Measurements from ENCODE around the gene FLRT2. TPM values are rescaled to one million over a fixed set of nuclear protein-coding genes. Genes with fewer than 3 reads are reported as not detected.

The FLRT2 gene
- total RNA-seq, 2 experiments from 2014 or later, result not detected

DNA sequence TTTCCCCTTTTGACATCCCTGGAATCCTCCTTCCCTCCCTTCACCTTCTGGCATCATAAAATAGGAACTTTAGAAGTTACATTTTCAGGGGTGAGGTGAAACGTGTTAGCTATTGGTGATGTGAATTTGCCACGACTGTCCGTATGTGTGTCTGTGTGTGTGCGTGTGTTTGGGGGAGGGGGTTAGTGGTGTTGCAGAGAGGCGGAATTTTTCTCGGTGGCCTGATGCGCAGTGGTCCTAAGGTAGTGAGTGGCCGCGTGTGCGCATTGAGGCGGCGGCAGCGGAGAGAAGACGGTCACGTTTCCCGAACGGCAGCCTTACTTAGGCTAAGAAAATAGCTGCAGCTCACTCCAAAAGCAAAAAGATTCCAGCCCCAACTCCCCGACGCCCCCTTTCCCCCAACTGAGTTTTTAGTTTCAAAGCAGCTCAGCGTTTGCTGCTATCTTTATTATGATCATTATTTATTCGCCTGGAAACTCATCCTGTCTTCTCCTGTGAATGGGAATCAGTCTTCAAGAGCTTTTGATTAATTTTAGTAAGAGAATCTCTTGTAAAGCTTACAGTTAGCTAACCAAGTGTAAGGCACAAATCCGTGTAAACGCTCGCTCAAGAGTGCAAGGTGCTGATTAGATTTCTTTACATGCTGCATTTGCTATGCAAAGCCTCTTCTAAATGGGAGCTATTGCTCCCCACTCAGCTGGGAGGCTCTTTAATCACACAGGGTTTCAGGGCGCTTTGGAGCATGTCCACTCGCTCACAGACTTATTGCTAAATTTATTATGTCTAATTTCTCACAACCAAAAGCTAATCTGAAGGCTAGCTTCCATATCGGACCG, 4.7 kb downstream of the FLRT2 start:
- H3K36me3 Mint-ChIP-seq, result peaks cover 16% of the 10 kb centered on the region
- peaks cover 57% of the 10 kb centered on the region for H3K27me3 Mint-ChIP-seq
- DNase-seq (no peak), ATAC-seq (no peak)
- no peak overlapping the region for H3K4me3 Mint-ChIP-seq
- H3K4me1 Mint-ChIP-seq, result peaks cover 11% of the 10 kb centered on the region
- H3K27ac Mint-ChIP-seq, result peak overlapping the region; percentile 42
- no peaks in the 10 kb centered on the region for H3K9me3 Mint-ChIP-seq (ENCODE audit: low read depth)
- CTCF ChIA-PET, result no interaction called here

DNA sequence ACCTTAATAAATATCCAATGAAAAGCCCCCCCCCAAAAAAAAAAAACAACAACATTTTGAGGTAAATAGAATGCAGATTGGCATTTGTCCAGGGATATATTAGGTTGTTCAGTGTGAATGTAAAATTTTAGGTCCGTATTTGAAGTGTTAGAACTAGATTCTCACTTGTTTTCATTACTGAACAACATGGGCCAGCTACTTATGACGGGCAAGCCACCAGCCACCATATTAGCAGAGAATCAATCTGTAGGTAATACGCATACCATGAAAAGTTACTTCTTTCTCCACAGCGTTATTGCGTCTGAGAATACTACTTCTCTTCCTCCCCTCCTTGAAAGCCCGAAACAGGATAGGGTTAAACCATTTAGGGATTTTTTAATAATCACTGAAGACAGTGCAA, 5.4 kb downstream of the FLRT2 start:
- Mint-ChIP-seq H3K27me3 (peaks cover 51% of the 10 kb centered on the region), H3K27ac (no peak overlapping the region), H3K36me3 (peaks cover 16% of the 10 kb centered on the region), H3K9me3 (ENCODE audit: low read depth) (no peaks in the 10 kb centered on the region), H3K4me1 (peaks cover 11% of the 10 kb centered on the region), H3K4me3 (no peak overlapping the region)
- DNase-seq, result no peak
- CTCF ChIA-PET, result no interaction called here
- ATAC-seq, result no peak

DNA sequence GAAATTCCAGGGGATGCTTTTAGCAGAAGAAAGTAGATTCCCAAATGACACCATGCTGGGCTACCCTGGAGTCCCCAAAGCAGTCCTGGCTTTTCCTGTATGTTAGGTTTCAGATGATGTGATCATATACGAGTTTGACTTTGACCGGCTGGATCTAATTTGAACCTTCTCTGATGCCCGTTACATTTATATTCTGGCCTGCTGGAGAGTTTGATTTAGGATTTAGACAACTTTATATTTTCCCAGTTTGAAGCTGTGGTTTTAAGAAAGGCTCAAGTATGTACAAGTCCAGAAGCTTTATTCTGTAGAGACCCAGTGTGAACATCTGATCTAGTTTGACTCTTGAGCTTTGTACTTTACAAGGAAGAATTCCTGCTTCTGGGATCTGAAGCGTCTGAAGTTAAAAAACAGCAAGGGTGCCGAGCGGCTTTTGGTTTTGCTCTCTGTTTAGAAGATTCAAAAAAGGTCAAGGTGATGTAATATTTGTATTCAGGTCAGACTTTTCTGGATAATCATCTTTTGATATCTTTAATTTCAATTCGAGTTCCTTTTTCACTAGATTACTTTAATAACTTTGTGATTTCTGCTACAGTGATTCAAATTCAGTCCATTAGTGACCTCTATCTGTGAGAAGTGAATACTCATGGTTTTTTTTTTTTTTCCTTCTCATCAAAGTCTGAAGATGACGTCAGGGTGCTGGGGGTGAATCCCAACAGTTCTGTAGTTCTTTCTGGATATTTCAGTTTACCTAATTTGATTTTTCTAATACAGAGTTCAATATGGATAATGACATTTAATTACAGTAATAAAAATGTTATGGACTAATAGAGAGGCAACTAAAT, 6.3 kb downstream of the FLRT2 start:
- no peak overlapping the region for H3K27ac Mint-ChIP-seq
- no peak overlapping the region for H3K4me3 Mint-ChIP-seq
- H3K9me3 Mint-ChIP-seq (ENCODE audit: low read depth), result no peaks in the 10 kb centered on the region
- peaks cover 42% of the 10 kb centered on the region for H3K27me3 Mint-ChIP-seq
- H3K36me3 Mint-ChIP-seq, result peaks cover 13% of the 10 kb centered on the region
- peaks cover 8% of the 10 kb centered on the region for H3K4me1 Mint-ChIP-seq
- no peak for DNase-seq
- ATAC-seq, result no peak
- CTCF ChIA-PET, result no interaction called here

DNA sequence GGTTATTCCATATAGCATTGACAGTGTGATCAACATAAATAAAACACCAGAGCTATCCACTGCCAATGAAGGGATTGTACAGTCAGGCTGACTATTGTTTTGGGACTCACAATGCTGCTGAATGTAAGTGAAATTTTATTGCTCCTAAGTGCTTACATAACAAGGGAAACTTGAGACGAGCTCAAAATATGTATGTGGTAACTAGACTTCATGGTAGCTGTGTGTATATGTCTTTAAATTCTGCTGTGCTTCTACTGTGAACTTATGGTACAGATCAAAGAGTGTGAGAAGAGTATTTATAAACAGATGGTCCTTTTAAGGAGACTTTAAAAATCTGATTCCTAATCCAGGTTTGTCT, 6.9 kb downstream of the FLRT2 start:
- DNase-seq (no peak), ATAC-seq (no peak)
- Mint-ChIP-seq H3K9me3 (ENCODE audit: low read depth) (no peaks in the 10 kb centered on the region), H3K36me3 (peaks cover 9% of the 10 kb centered on the region), H3K27me3 (peaks cover 36% of the 10 kb centered on the region), H3K4me3 (no peak overlapping the region), H3K4me1 (peaks cover 7% of the 10 kb centered on the region), H3K27ac (no peak overlapping the region)
- CTCF ChIA-PET, result no interaction called here

DNA sequence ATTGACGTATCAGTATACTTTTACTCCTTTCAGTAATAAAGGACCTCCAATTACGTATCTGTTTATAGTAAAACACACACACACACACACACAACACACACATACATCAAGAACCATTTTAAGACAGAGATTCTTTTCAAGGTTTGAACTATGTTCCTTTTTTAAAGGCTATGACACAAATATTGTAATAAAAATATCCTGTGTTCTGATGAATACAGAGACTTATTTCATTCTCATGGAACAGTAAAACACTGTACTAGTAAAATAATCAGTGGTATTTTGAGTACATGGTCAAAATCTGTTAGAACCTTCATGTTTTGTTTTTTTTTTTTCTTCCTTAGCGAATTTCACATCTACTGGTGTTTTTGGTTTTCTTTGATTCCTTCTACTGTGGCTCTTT, 7.6 kb downstream of the FLRT2 start:
- Mint-ChIP-seq H3K4me3 (no peak overlapping the region), H3K4me1 (peaks cover 2% of the 10 kb centered on the region), H3K27me3 (peaks cover 28% of the 10 kb centered on the region), H3K36me3 (peaks cover 4% of the 10 kb centered on the region), H3K9me3 (ENCODE audit: low read depth) (no peaks in the 10 kb centered on the region), H3K27ac (no peak overlapping the region)
- CTCF ChIA-PET, result no interaction called here
- DNase-seq, result no peak
- no peak for ATAC-seq

DNA sequence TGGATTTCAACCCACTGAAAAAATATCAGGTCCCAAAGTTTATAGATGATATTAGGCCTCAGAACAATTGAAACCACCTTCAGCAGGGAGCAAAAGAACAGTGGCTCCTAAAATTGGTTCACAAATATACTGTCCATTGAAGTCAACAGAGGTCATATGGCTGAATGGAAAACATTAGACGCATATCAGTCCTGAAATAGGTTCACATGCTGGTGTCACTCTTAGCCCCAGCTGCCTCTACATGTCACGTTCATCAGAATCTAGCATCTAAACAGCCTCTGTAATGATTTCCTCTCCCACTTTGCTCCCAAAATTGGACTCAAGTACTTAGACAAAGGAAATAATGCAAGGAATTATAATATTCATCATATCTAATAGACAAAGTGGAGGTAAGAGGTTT, 8.7 kb downstream of the FLRT2 start:
- Mint-ChIP-seq H3K9me3 (ENCODE audit: low read depth) (no peaks in the 10 kb centered on the region), H3K4me1 (no peaks in the 10 kb centered on the region), H3K27me3 (peaks cover 24% of the 10 kb centered on the region), H3K36me3 (peaks cover 2% of the 10 kb centered on the region), H3K4me3 (no peak overlapping the region), H3K27ac (no peak overlapping the region)
- no peak for ATAC-seq
- CTCF ChIA-PET, result no interaction called here
- DNase-seq, result no peak

DNA sequence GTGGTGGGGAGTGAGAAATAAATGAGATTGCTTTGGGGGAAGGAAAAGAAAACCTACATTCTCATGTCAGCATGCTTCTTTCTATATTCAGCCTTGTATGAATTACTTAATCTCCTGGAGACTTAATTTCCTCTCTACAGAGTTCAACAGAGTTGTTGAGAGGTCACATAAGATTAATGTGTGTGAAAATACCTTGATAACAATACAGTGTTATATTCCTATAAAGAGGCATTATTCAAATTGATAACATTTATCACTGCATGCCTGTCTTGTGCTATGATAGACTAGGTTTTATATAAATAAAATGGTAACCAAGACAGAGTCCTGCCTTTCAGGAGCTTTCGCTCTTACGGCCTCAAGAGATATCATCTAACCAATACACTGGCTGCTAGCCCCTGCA, 9.6 kb downstream of the FLRT2 start:
- CTCF ChIA-PET, result no interaction called here
- H3K4me3 Mint-ChIP-seq, result no peak overlapping the region
- H3K27ac Mint-ChIP-seq, result no peak overlapping the region
- no peak for DNase-seq
- no peaks in the 10 kb centered on the region for H3K36me3 Mint-ChIP-seq
- no peaks in the 10 kb centered on the region for H3K4me1 Mint-ChIP-seq
- no peaks in the 10 kb centered on the region for H3K9me3 Mint-ChIP-seq (ENCODE audit: low read depth)
- no peak for ATAC-seq
- H3K27me3 Mint-ChIP-seq, result peaks cover 16% of the 10 kb centered on the region

DNA sequence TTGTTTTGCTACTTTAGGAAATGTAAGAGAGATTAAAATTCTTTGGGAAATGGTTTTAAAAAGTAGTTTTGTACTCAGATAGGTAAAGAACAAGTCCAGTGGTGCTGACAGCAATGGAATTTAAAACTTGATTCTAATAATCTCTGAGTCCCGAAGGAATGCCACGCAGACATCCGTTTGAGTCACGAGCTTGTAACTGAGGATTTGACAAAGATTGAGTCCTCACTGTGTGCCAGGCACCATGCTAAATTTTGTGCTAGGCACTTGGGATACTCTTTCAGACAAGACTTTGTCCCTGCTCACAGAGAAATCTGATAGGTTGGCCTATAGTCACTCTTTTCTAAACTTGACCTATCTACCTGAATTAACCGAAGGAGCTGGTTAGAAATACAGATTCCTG, 12.7 kb downstream of the FLRT2 start:
- Mint-ChIP-seq H3K36me3 (no peaks in the 10 kb centered on the region), H3K4me3 (no peak overlapping the region), H3K27ac (no peak overlapping the region), H3K27me3 (no peaks in the 10 kb centered on the region), H3K9me3 (ENCODE audit: low read depth) (no peaks in the 10 kb centered on the region), H3K4me1 (no peaks in the 10 kb centered on the region)
- ATAC-seq (no peak), DNase-seq (no peak)
- CTCF ChIA-PET, result no interaction called here

DNA sequence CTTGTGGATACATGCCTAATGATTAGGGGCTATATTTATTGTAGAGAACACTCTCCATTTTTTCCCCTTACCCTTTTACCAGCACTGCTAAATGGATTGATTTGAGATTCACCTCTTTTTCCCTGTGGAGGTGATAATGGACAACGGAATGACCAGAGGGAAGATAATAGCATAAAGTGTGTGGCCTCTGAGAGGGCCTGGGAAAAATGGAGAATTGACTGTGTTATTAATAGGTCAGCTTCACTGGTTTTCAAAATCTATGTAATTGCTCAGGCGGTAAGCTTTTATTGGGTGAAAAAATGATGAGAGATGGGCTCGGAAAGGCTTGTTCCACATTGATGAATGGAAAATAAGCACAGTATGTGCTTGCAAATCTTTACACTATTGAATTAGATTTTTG, 15.8 kb downstream of the FLRT2 start:
- Mint-ChIP-seq H3K9me3 (ENCODE audit: low read depth) (no peaks in the 10 kb centered on the region), H3K27ac (no peak overlapping the region), H3K36me3 (no peaks in the 10 kb centered on the region), H3K27me3 (no peaks in the 10 kb centered on the region), H3K4me1 (no peaks in the 10 kb centered on the region), H3K4me3 (no peak overlapping the region)
- no peak for ATAC-seq
- no peak for DNase-seq
- CTCF ChIA-PET, result no interaction called here

DNA sequence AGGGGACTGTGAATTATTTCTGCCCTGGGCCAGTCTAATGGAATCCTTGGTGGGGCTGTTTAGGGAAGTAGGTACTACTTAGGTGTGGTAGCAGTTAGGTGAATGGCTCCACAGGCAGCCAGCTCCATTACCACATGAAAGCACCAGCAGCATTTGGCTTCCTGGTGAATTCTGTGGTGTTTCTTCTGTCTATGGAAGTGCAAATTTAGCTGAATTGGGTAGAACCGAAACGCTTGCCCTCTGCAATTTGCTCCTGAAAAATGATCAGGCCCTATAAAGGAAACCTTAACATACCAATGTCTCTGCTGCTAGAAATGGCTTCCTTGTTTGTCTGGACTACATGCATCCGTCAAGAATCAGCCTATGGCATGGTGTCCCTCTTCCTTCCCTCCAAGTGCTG, 16.4 kb downstream of the FLRT2 start:
- Mint-ChIP-seq H3K4me3 (no peak overlapping the region), H3K27ac (no peak overlapping the region)
- no peak for DNase-seq

DNA sequence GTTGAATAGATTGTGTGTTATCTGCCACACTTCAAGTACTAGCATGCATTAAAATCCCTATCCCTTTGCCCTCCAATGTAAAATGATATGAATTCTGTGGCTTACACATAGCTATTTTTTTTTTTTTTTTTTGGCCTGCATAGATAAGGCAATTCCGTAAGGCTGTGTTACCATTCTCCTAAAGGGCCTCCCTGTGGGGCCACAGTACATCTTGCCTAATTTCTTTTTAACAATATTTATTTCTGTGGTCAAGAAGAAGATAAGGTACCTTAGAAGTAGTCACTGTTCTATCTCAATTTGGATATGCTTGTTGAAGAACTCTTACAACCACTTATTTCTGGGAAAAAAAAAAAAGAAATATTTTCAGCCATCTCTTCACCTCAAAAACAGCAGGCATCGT, 19.8 kb downstream of the FLRT2 start:
- ATAC-seq (no peak), DNase-seq (no peak)
- Mint-ChIP-seq H3K36me3 (no peaks in the 10 kb centered on the region), H3K4me3 (no peak overlapping the region), H3K4me1 (no peaks in the 10 kb centered on the region), H3K27ac (no peak overlapping the region), H3K9me3 (ENCODE audit: low read depth) (no peaks in the 10 kb centered on the region), H3K27me3 (no peaks in the 10 kb centered on the region)
- CTCF ChIA-PET, result no interaction called here

More for the DNA sequence above, 16.4 kb downstream of the FLRT2 start:
- Mint-ChIP-seq H3K9me3 (ENCODE audit: low read depth) (no peaks in the 10 kb centered on the region), H3K36me3 (no peaks in the 10 kb centered on the region), H3K27me3 (no peaks in the 10 kb centered on the region), H3K4me1 (no peaks in the 10 kb centered on the region)
- CTCF ChIA-PET, result no interaction called here
- no peak for ATAC-seq

DNA sequence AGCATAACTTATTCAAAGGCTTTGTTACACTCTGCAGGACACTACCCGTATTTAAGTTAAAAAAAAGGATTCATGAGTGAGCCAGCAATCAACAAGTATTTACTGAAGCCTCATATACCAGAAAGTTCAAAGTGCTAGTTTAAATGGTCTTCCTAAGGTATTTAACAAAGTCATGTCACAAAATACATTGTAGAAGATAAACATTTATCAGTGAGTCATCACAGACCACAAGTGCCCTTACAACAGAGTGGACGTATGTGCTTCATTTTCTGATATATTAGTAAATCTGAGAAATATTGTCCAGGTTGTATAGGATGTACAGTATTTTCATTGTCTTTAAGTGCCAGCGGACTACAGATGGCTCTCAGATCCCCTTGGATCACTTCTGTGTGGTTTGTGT, 24.2 kb downstream of the FLRT2 start:
- Mint-ChIP-seq H3K9me3 (ENCODE audit: low read depth) (no peaks in the 10 kb centered on the region), H3K27ac (no peak overlapping the region), H3K36me3 (no peaks in the 10 kb centered on the region), H3K4me3 (no peak overlapping the region), H3K4me1 (no peaks in the 10 kb centered on the region), H3K27me3 (no peaks in the 10 kb centered on the region)
- DNase-seq (no peak), ATAC-seq (no peak)
- CTCF ChIA-PET, result no interaction called here

DNA sequence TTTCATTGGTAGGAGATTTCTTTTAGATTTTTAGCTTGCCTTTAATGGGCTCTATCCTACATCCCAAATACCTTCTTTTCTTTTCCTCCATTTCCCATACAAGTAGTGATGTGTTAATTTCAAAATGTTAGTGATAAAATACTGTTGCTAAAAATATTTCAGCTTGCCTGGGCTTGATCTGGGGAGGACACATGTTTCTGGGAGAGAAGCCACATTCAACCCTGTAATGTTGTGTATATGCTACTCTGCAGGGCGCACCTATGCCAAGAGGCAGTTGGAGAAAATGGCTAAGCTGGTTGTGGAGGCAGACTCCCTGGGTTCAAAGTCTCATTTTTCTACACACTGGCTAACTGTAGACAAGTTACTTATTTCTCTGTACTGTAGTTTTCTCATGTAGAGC, 26.3 kb downstream of the FLRT2 start:
- Mint-ChIP-seq H3K27ac (no peak overlapping the region), H3K27me3 (no peaks in the 10 kb centered on the region), H3K4me3 (no peak overlapping the region), H3K4me1 (no peaks in the 10 kb centered on the region), H3K9me3 (ENCODE audit: low read depth) (peaks cover 2% of the 10 kb centered on the region), H3K36me3 (no peaks in the 10 kb centered on the region)
- CTCF ChIA-PET, result no interaction called here
- DNase-seq, result no peak
- ATAC-seq, result no peak

DNA sequence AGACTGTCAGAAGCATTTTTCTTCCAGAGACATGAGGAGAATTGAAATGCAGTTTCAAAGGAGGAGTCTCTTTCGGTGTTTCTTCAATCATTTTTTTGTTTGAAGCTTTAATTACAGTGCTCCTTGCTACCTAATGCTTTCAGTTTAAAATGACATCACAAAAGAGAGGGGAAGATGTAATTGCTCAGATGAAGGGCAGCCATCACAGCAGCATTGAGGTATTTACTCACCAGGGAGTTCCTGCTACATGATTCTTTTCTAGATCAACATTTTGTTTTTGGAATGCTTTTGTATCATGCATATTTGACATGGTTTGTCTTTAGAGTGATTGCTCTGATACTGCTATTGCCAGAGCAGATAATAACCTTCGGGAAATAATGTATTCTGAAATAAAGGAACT, 28.6 kb downstream of the FLRT2 start:
- CTCF ChIA-PET, result no interaction called here
- H3K27me3 Mint-ChIP-seq, result no peaks in the 10 kb centered on the region
- no peak overlapping the region for H3K4me3 Mint-ChIP-seq
- no peaks in the 10 kb centered on the region for H3K36me3 Mint-ChIP-seq
- no peak overlapping the region for H3K27ac Mint-ChIP-seq
- no peak for ATAC-seq
- H3K4me1 Mint-ChIP-seq, result no peaks in the 10 kb centered on the region
- peaks cover 4% of the 10 kb centered on the region for H3K9me3 Mint-ChIP-seq (ENCODE audit: low read depth)
- DNase-seq, result no peak
